GM12878 (cell line): ENCODE results near the gene MLIP. TPM values are rescaled to one million over a fixed set of nuclear protein-coding genes. Genes with fewer than 3 reads are reported as not detected.

Source experiments
- ATAC-seq: fragments of 200-7000 bp; cut with Tn5 transposase; 3 replicates; pipeline ENCODE4 v1.9.1; 2020; ENCODE audit warnings: mild to moderate bottlenecking, moderate library complexity
- BruUV-seq: library from RNA; stranded (reverse); fragments of 400-500 nt; replicated peaks from 2 replicates; lab custom pipeline; 2021; lab: Mats Ljungman, UMichigan
- CTCF ChIA-PET: fragments of 300-600 bp; sonication (Branson Sonifier 250); formaldehyde crosslinking; extraction: SDS; loops from one replicate; lab custom pipeline; 2021; ENCODE audit warnings: inconsistent platforms; lab: Yijun Ruan, JAX
- POLR2A ChIA-PET: fragments of 350-600 bp; formaldehyde crosslinking; extraction: SDS; loops from one replicate; lab custom pipeline; 2021; ENCODE audit warnings: inconsistent platforms; lab: Charles Lee
- RAD21 ChIA-PET: fragments of 300-600 bp; sonication (Branson Sonifier 250); formaldehyde crosslinking; loops from one replicate; lab custom pipeline; 2023; ENCODE audit warnings: antibody characterized with exemption; ENCODE audit not compliant: unreplicated experiment; lab: Charles Lee
- SMC1A ChIA-PET: fragments of 300-600 bp; sonication (Branson Sonifier 250); formaldehyde crosslinking; loops from one replicate; lab custom pipeline; 2023; ENCODE audit not compliant: unreplicated experiment, uncharacterized antibody; lab: Charles Lee
- DNase-seq: peaks from one replicate; pipeline ENCODE4 v3.0.0-alpha.2; 2011; ENCODE audit warnings: low read depth, low spot score
- FAIRE-seq: peaks from 3 replicates; lab custom pipeline; 2011; peaks lifted over from hg19 to GRCh38; lab: Jason Lieb, UNC
- H2AFZ ChIP-seq: 2 replicates; pipeline ENCODE4 v1.6.0; 2011; ENCODE audit warnings: low read depth, low read length, control low read depth; ENCODE audit not compliant: control insufficient read depth
- H3K27ac ChIP-seq: 2 replicates; pipeline ENCODE4 v1.5.1; 2011; ENCODE audit warnings: control low read depth; ENCODE audit not compliant: control insufficient read depth, insufficient read depth
- H3K27me3 ChIP-seq, 2 experiments: replicated peaks in 1 of 2; 2 replicates each; pipeline versions ENCODE4 v1.6.0 to v1.6.1; 2011; ENCODE audit warnings: low read length in 1 of 2; ENCODE audit not compliant: control insufficient read depth in 2 of 2, insufficient read depth in 2 of 2
- H3K36me3 ChIP-seq, 2 experiments: 2 replicates each; pipeline ENCODE4 v1.5.1; 2011; ENCODE audit warnings: low read length in 1 of 2; ENCODE audit not compliant: control insufficient read depth in 2 of 2, insufficient read depth in 2 of 2
- H3K4me1 ChIP-seq: 2 replicates; pipeline ENCODE4 v1.6.1; 2011; ENCODE audit warnings: mild to moderate bottlenecking, low read length, moderate library complexity, mixed read lengths; ENCODE audit not compliant: control insufficient read depth, insufficient read depth
- H3K4me2 ChIP-seq: 2 replicates; pipeline ENCODE4 v1.6.0; 2011; ENCODE audit warnings: control low read depth; ENCODE audit not compliant: control insufficient read depth, insufficient read depth
- H3K4me3 ChIP-seq: fragments of 200-600 bp; sonication (generic); 2 replicates; pipeline ENCODE4 v1.5.1; 2016
- H3K79me2 ChIP-seq: 2 replicates; pipeline ENCODE4 v1.6.0; 2011; ENCODE audit warnings: low read length; ENCODE audit not compliant: control insufficient read depth, insufficient read depth
- H3K9ac ChIP-seq: 2 replicates; pipeline ENCODE4 v1.8.0; 2011; ENCODE audit warnings: low read length, control low read depth, mixed read lengths; ENCODE audit not compliant: control insufficient read depth, insufficient read depth
- H3K9me3 ChIP-seq: replicated peaks from 3 replicates; pipeline ENCODE4 v1.5.1; 2011; ENCODE audit warnings: mild to moderate bottlenecking, low read length; ENCODE audit not compliant: control insufficient read depth, insufficient read depth
- H4K20me1 ChIP-seq: 2 replicates; pipeline ENCODE4 v1.6.0; 2011; ENCODE audit not compliant: control insufficient read depth, insufficient read depth
- MLLT1 ChIP-seq: fragments of 450-650 bp; IDR thresholded peaks from 2 replicates; pipeline ENCODE4 v1.6.1; 2016; ENCODE audit warnings: mild to moderate bottlenecking
- NFIC ChIP-seq: IDR thresholded peaks from 2 replicates; pipeline ENCODE4 v1.6.1; 2012; ENCODE audit warnings: low read depth, mild to moderate bottlenecking, inconsistent platforms, low read length, moderate library complexity
- PAX5 ChIP-seq: IDR thresholded peaks from 2 replicates; pipeline ENCODE4 v1.6.1; 2011; ENCODE audit warnings: low read depth, low read length, borderline replicate concordance
- POLR2AphosphoS5 ChIP-seq: IDR thresholded peaks from 2 replicates; pipeline ENCODE4 v1.6.1; 2011; ENCODE audit warnings: mild to moderate bottlenecking, low read length, inconsistent platforms
- SIN3A ChIP-seq: IDR thresholded peaks from 2 replicates; pipeline ENCODE4 v1.6.1; 2012; ENCODE audit warnings: low read depth, low read length, improper control_type of control experiment
- SPI1 ChIP-seq: IDR thresholded peaks from 2 replicates; pipeline ENCODE4 v1.6.1; 2011; ENCODE audit warnings: low read depth, mild to moderate bottlenecking, low read length, moderate library complexity, borderline replicate concordance; ENCODE audit not compliant: insufficient read depth
- ZBTB4 ChIP-seq: fragments of 450-650 bp; formaldehyde crosslinking; IDR thresholded peaks from 2 replicates; pipeline ENCODE4 v1.4.0; 2022; ENCODE audit warnings: mild to moderate bottlenecking, moderate library complexity
- WGBS: methylation state at CpG from one replicate; pipeline ENCODE4 v1.1.6; 2016; ENCODE audit warnings: low lambda C conversion rate; ENCODE audit not compliant: insufficient replicate concordance, insufficient coverage; ENCODE audit errors: missing lambda C conversion rate; 5-methylcytosine and 5-hydroxymethylcytosine counted together
- in situ Hi-C: fragments of 300-500 bp; cut with MboI; formaldehyde crosslinking; loops from 9 replicates; pipeline ENCODE4 v1.14.3; 2018; ENCODE audit warnings: mixed read lengths
- intact Hi-C: fragments of 100-400 bp; cut with micrococcal nuclease; formaldehyde crosslinking; loops from one replicate; pipeline ENCODE4 v1.14.2; 2022; ENCODE audit not compliant: unreplicated experiment
- polyA plus RNA-seq, 11 experiments: library from polyadenylated mRNA; depleted of rRNA in 4 of 11; unstranded in 6 of 11; stranded (reverse) in 5 of 11; fragments of >200 nt; fragmentation: Nextera tagmentation in 4 of 11; fragmentation: Illumina TruSeq in 1 of 11; extraction: Ambion mirVana in 4 of 11; extraction: Trizol in 1 of 11; gene quantifications; 1 replicate in 1 of 11; 2 replicates in 10 of 11; pipeline versions ENCODE4 v1.2.1 to v1.2.3, GENCODE V29; 2011 to 2016; ENCODE audit warnings: inconsistent platforms in 2 of 11, missing spikeins in 2 of 11, low read depth in 1 of 11
- total RNA-seq, 4 experiments: library from RNA; depleted of rRNA in 3 of 4; stranded (reverse); fragments of >200 nt in 3 of 4; fragmentation: Illumina TruSeq in 1 of 4; extraction: Trizol in 1 of 4; gene quantifications; 2 replicates each; pipeline versions ENCODE4 v1.2.1 to v1.2.3, GENCODE V29; 2013 to 2021

Gene MLIP
- total and polyA plus RNA-seq, 10 of the 15 experiments (the other 5 are each of a cell fraction or from before 2014, with no cell fraction given): not detected

- no peak overlapping the region for H3K4me2 ChIP-seq
- ATAC-seq (no peak), DNase-seq (no peak), FAIRE-seq (no peak)
- no peaks in the 10 kb centered on the region for H3K79me2 ChIP-seq
- H3K9me3 ChIP-seq: no peaks in the 10 kb centered on the region
- ChIA-PET POLR2A (no interaction called here), SMC1A (no interaction called here), CTCF (no interaction called here), RAD21 (no interaction called here)
- TF ChIP-seq MLLT1 (no peak), POLR2AphosphoS5 (no peak), SPI1 (no peak), ZBTB4 (CRISPR knock-in tag) (no peak), NFIC (no peak), SIN3A (no peak), PAX5 (no peak)
- intact Hi-C loops: no loop called here
- in situ Hi-C loops: no loop called here
- BruUV-seq: no TSS peak
- H3K4me3 ChIP-seq: no peak overlapping the region
- H2AFZ ChIP-seq: no peak overlapping the region
- H4K20me1 ChIP-seq: no peaks in the 10 kb centered on the region
- H3K4me1 ChIP-seq: no peaks in the 10 kb centered on the region
- H3K36me3 ChIP-seq: no peaks in the 10 kb centered on the region
- 22% methylated on average over 2 of the region's 2 CpGs for WGBS
- no peaks in the 10 kb centered on the region for H3K27me3 ChIP-seq
- no peak overlapping the region for H3K9ac ChIP-seq
- H3K27ac ChIP-seq: no peak overlapping the region
Measured at GRCh38 chr6:54072635-54073313, 38.5 kb upstream of the MLIP start.
